Stimulated activated CD4-positive, alpha-beta T cell treated with anti-CD3 and anti-CD28 coated beads, Interleukin-2, amount 100 ng/mL, for 48 hours (primary cell): Measurements from ENCODE around the gene FLNB.

Experiments used
- DNase-seq, 2 donors: peaks; one replicate each; pipeline ENCODE4 v3.0.0-alpha.2; 2020

The FLNB gene

DNA sequence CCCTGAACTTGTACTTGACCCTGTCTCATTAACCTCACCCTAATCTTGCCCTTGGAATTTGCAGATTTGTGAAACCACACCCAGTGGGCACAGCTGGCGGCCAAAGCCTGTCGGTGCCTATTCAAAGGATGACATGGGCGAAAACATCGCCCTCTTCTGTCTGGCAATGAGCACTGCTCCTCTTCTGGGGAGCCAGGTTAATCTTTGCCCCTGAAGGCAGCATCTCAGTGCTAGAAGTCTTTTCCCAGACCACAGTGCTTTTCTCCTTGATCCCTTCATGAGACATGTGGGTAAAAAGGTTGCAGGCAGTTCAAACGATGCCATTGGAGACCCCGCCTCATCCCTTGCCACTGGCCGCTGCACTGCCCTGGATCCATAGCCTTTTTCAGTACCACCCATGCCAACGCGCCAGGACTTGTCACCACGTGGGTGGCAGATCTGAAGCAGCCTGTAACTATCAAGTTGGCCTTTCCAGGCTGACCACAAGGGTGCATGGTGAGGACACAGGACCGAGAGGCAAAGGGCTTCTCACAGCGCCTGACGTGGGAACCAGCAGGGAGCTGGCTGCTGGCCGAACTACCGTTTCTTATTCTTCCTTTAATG is 209.1 kb downstream of the FLNB start:
- peak; percentile 46 to 53 for DNase-seq

DNA sequence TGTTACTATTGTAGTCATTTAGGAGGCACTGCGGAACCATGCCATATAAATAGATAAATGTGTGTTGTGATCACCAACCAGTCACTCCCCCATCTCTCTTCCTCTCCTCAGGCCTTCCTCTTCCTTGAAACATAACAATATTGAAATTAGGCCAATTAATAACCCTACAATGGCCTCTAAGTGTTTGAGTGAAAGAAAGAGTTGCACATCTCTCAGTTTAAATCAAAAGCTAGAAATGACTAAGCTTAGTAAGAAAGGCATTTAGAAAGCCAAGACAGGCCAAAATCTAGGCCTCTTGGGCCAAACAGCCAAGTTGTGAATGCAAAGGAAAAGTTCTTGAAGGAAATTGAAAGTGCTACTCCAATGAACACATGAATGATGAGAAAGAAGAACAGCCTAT is 210.7 kb downstream of the FLNB start:
- DNase-seq: no peak
